K562 (cell line): ENCODE data around the gene EYA3. TPM values are rescaled to one million over a fixed set of nuclear protein-coding genes. Genes with fewer than 3 reads are reported as not detected.

Source experiments
- ATAC-seq: fragments of 200-7000 bp; cut with Tn5 transposase; 3 replicates; pipeline ENCODE4 v1.9.1; 2020; ENCODE audit warnings: moderate library complexity
- BruUV-seq: library from RNA; stranded (reverse); fragments of 400-500 nt; replicated peaks from 2 replicates; lab custom pipeline; 2021; lab: Mats Ljungman, UMichigan
- CTCF ChIA-PET: fragments of 300-600 bp; formaldehyde crosslinking; extraction: SDS; loops from one replicate; lab custom pipeline; 2021; ENCODE audit warnings: low intra/inter-chr PET ratio; lab: Yijun Ruan, JAX
- POLR2A ChIA-PET: fragments of 300-600, 350-650 bp; sonication (Branson Sonifier 250); formaldehyde crosslinking; extraction: SDS; loops from one replicate; lab custom pipeline; 2021; ENCODE audit warnings: antibody characterized with exemption, inconsistent platforms; lab: Yijun Ruan, JAX
- DNase-seq, 4 experiments: peaks; one replicate each; pipeline versions ENCODE4 v3.0.0 to v3.0.0-alpha.2; 2011 to 2018; ENCODE audit warnings: low spot score in 3 of 4, mixed read lengths in 3 of 4; ENCODE audit errors: extremely low read depth in 1 of 4
- FAIRE-seq: peaks from 2 replicates; lab custom pipeline; 2011; peaks lifted over from hg19 to GRCh38; lab: Jason Lieb, UNC
- H2AFZ ChIP-seq: 2 replicates; pipeline ENCODE4 v1.6.0; 2011; ENCODE audit warnings: low read depth, low read length, control low read depth, inconsistent platforms
- H3K27ac ChIP-seq: fragments of 200-600 bp; 3 replicates; pipeline ENCODE4 v1.8.0; 2011; ENCODE audit warnings: low read depth, mild to moderate bottlenecking, control low read depth, inconsistent platforms, low read length, moderate library complexity, mixed read lengths; ENCODE audit errors: extremely low read depth
- H3K27me3 ChIP-seq, 2 experiments: fragments of 300-600 bp in 1 of 2; 2 replicates in 1 of 2; 3 replicates in 1 of 2; pipeline versions ENCODE4 v1.6.0 to v1.8.0; 2011; ENCODE audit warnings: inconsistent platforms in 2 of 2, low read length in 2 of 2, mild to moderate bottlenecking in 1 of 2, mixed read lengths in 1 of 2, moderate library complexity in 1 of 2; ENCODE audit not compliant: control insufficient read depth in 2 of 2, insufficient read depth in 2 of 2
- H3K36me3 ChIP-seq: fragments of 300-600 bp; 3 replicates; pipeline ENCODE4 v1.8.0; 2011; ENCODE audit warnings: mild to moderate bottlenecking, low read length, inconsistent platforms; ENCODE audit not compliant: control insufficient read depth, insufficient read depth
- H3K4me1 ChIP-seq, 2 experiments: fragments of 200-600 bp in 1 of 2; replicated peaks in 1 of 2; 2 replicates in 1 of 2; 3 replicates in 1 of 2; pipeline versions ENCODE4 v1.5.1 to v1.8.0; 2011; ENCODE audit warnings: inconsistent platforms in 2 of 2, low read length in 2 of 2, mild to moderate bottlenecking in 1 of 2, mixed read lengths in 1 of 2, moderate library complexity in 1 of 2; ENCODE audit not compliant: control insufficient read depth in 2 of 2, insufficient read depth in 2 of 2
- H3K4me2 ChIP-seq: 2 replicates; pipeline ENCODE4 v1.6.1; 2011; ENCODE audit warnings: low read length, control low read depth, inconsistent platforms, mixed read lengths; ENCODE audit not compliant: insufficient read depth
- H3K4me3 ChIP-seq: fragments of 200-600 bp; sonication (generic), shearing (Covaris generic); 2 replicates; pipeline ENCODE4 v1.5.1; 2016; ENCODE audit warnings: control low read depth, inconsistent platforms
- H3K79me2 ChIP-seq: fragments of 200-600 bp; 3 replicates; pipeline ENCODE4 v1.8.0; 2011; ENCODE audit warnings: low read length, inconsistent platforms; ENCODE audit not compliant: control insufficient read depth, insufficient read depth
- H3K9ac ChIP-seq, 2 experiments: 2 replicates each; pipeline versions ENCODE4 v1.6.0 to v1.6.1; 2011; ENCODE audit warnings: low read depth in 2 of 2, low read length in 2 of 2, control low read depth in 1 of 2, inconsistent platforms in 1 of 2, mild to moderate bottlenecking in 1 of 2, mixed read lengths in 1 of 2; ENCODE audit not compliant: insufficient read depth in 1 of 2
- H3K9me1 ChIP-seq: one replicate; pipeline ENCODE4 v1.6.0; 2011; ENCODE audit warnings: inconsistent platforms, mild to moderate bottlenecking, low read length, moderate library complexity; ENCODE audit not compliant: control insufficient read depth, insufficient read depth
- H3K9me3 ChIP-seq: replicated peaks from 2 replicates; pipeline ENCODE4 v1.5.1; 2011; ENCODE audit warnings: low read depth, low read length, inconsistent platforms; ENCODE audit not compliant: control insufficient read depth, insufficient read depth
- H4K20me1 ChIP-seq: replicated peaks from 2 replicates; pipeline ENCODE4 v1.6.1; 2011; ENCODE audit warnings: low read length, inconsistent platforms, mixed read lengths; ENCODE audit not compliant: control insufficient read depth, insufficient read depth
- CTCF ChIP-seq, 3 experiments: IDR thresholded peaks in 2 of 3; conservative IDR thresholded peaks in 1 of 3; 2 replicates each; pipeline ENCODE4 v1.5.1; 2011 to 2012; ENCODE audit warnings: low read length in 3 of 3, mild to moderate bottlenecking in 3 of 3, control low read depth in 2 of 3, improper control_type of control experiment in 1 of 3, inconsistent platforms in 1 of 3, low read depth in 1 of 3, mixed read lengths in 1 of 3, moderate library complexity in 1 of 3; ENCODE audit not compliant: insufficient read depth in 2 of 3
- FUS ChIP-seq: fragments of 200-400 bp; formaldehyde crosslinking; optimal IDR thresholded peaks from 2 replicates; pipeline ENCODE3; 2017; ENCODE audit warnings: low read depth, low read length
- RAD21 ChIP-seq, 2 experiments: fragments of 250-450 bp in 1 of 2; fragments of 450-650 bp in 1 of 2; sonication (Bioruptor Pico) in 1 of 2; formaldehyde crosslinking in 1 of 2; IDR thresholded peaks in 1 of 2; conservative IDR thresholded peaks in 1 of 2; 2 replicates each; pipeline versions ENCODE4 v1.4.0 to v1.8.0; 2020 to 2022; ENCODE audit warnings: mild to moderate bottlenecking in 2 of 2, moderate library complexity in 1 of 2
- ZNF224 ChIP-seq: sonication (generic); formaldehyde crosslinking; IDR thresholded peaks from 2 replicates; pipeline ENCODE4 v1.8.0; 2022; ENCODE audit warnings: mild to moderate bottlenecking, missing genetic modification reagents
- WGBS: fragments of 100-300 bp; shearing (Covaris generic); methylation state at CpG from one replicate; pipeline ENCODE4 v1.1.6; 2016; ENCODE audit warnings: low coverage, mixed read lengths; ENCODE audit not compliant: insufficient coverage; ENCODE audit errors: missing lambda C conversion rate; 5-methylcytosine and 5-hydroxymethylcytosine counted together
- in situ Hi-C: fragments of 300-500 bp; cut with MboI; formaldehyde crosslinking; loops from 4 replicates; pipeline ENCODE4 v1.15.0; 2018; ENCODE audit warnings: inconsistent platforms, mixed read lengths
- intact Hi-C: fragments of 100-400 bp; cut with micrococcal nuclease; formaldehyde crosslinking; loops from 2 replicates; pipeline ENCODE4 v1.14.2; 2022
- polyA plus RNA-seq, 8 experiments: library from polyadenylated mRNA; depleted of rRNA in 4 of 8; stranded (reverse) in 5 of 8; unstranded in 3 of 8; fragments of >200 nt; fragmentation: Nextera tagmentation in 2 of 8; fragmentation: Illumina TruSeq in 1 of 8; extraction: Ambion mirVana in 2 of 8; extraction: Trizol in 1 of 8; gene quantifications; 2 replicates each; pipeline versions ENCODE4 v1.2.1 to v1.2.3, GENCODE V29; 2011 to 2014; ENCODE audit warnings: inconsistent platforms in 1 of 8, missing spikeins in 1 of 8
- total RNA-seq, 7 experiments: library from RNA; depleted of rRNA in 6 of 7; stranded (reverse); fragments of >200 nt in 6 of 7; fragmentation: Illumina TruSeq in 2 of 7; extraction: Trizol in 2 of 7; gene quantifications; 2 replicates each; pipeline versions ENCODE4 v1.2.1 to v1.2.3, GENCODE V29; 2011 to 2021; ENCODE audit warnings: low replicate concordance in 1 of 7
- TF ChIP-seq, protein P1 (sequence below), 2 experiments: fragments of 450-650 bp; formaldehyde crosslinking in 1 of 2; IDR thresholded peaks; 2 replicates each; pipeline versions ENCODE4 v1.4.0 to v1.6.1; 2014 to 2020; ENCODE audit warnings: mild to moderate bottlenecking in 2 of 2, borderline replicate concordance in 1 of 2, low read depth in 1 of 2

EYA3 gene
- total and polyA plus RNA-seq, 9 of the 15 experiments (the other 6 are each of a cell fraction or from before 2014, with no cell fraction given) = 21.7 to 64.0 (median 43.6) TPM

DNA sequence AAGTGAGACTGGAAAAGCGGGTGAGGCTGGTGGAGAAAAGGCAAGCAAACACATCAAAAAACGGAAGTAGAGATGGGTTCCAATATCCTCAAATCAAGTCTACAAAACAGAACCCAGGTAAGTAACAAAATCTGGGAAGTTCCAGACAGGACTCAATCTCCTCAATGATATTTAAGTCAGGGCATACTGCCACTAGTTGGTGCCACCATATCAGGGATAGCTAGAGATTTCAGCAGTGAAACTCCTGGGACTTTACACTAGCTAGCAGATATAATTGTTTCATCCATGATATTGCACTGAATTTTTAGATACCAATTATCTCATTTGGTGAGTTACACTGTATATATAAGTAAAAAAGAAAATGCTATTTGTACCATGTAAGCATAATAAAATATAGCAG, 52.0 kb downstream of the EYA3 start:
- no peak for ATAC-seq
- DNase-seq = no peak
- BruUV-seq = no TSS peak
- Histone ChIP-seq H2AFZ (no peak overlapping the region), H3K4me1 (peaks cover 0 to 2% of the 10 kb centered on the region in 2 experiments; a peak in 1 of 5 replicates), H3K9me3 (no peaks in the 10 kb centered on the region), H4K20me1 (no peaks in the 10 kb centered on the region), H3K9me1 (no peaks in the 10 kb centered on the region), H3K9ac (no peak overlapping the region), H3K36me3 (peaks cover 62% of the 10 kb centered on the region), H3K27ac (no peak overlapping the region), H3K4me2 (no peak overlapping the region), H3K79me2 (no peaks in the 10 kb centered on the region), H3K4me3 (no peak overlapping the region), H3K27me3 (no peaks in the 10 kb centered on the region)
- WGBS = 83% methylated on average over 2 of the region's 2 CpGs
- no peak for TF ChIP-seq ZNF224 (CRISPR knock-in tag)
- peak in 1 of 2 experiments; percentile 36; a peak in 2 of 4 replicates for TF ChIP-seq RAD21 (CRISPR knock-in tag; conservative IDR thresholded peaks at IDR 0.05 in 1 of 2, IDR thresholded peaks at IDR 0.05 in 1 of 2)
- TF ChIP-seq, protein P1, sequence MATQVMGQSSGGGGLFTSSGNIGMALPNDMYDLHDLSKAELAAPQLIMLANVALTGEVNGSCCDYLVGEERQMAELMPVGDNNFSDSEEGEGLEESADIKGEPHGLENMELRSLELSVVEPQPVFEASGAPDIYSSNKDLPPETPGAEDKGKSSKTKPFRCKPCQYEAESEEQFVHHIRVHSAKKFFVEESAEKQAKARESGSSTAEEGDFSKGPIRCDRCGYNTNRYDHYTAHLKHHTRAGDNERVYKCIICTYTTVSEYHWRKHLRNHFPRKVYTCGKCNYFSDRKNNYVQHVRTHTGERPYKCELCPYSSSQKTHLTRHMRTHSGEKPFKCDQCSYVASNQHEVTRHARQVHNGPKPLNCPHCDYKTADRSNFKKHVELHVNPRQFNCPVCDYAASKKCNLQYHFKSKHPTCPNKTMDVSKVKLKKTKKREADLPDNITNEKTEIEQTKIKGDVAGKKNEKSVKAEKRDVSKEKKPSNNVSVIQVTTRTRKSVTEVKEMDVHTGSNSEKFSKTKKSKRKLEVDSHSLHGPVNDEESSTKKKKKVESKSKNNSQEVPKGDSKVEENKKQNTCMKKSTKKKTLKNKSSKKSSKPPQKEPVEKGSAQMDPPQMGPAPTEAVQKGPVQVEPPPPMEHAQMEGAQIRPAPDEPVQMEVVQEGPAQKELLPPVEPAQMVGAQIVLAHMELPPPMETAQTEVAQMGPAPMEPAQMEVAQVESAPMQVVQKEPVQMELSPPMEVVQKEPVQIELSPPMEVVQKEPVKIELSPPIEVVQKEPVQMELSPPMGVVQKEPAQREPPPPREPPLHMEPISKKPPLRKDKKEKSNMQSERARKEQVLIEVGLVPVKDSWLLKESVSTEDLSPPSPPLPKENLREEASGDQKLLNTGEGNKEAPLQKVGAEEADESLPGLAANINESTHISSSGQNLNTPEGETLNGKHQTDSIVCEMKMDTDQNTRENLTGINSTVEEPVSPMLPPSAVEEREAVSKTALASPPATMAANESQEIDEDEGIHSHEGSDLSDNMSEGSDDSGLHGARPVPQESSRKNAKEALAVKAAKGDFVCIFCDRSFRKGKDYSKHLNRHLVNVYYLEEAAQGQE (IDR thresholded peaks at IDR 0.05; ENCODE audit: borderline replicate concordance) = peak; percentile 23; the same call in 1 of the 2 replicates
- TF ChIP-seq, protein P1 (CRISPR knock-in tag; IDR thresholded peaks at IDR 0.05; ENCODE audit: low read depth) = no peak
- peak in 1 of 3 experiments; percentile 43; a peak in 2 of 6 replicates for TF ChIP-seq CTCF (IDR thresholded peaks at IDR 0.05 in 2 of 3, conservative IDR thresholded peaks at IDR 0.05 in 1 of 3; ENCODE audit: insufficient read depth in 2 of 3, low read depth in 1 of 3, low read length in 3 of 3)
- TF ChIP-seq FUS = no peak
- CTCF ChIA-PET = interaction anchor here (0.6 to 1.0 kb wide), 3 partner anchors 60 to 173 kb away, joined by 3 to 4 read pairs (median 3); no protein-coding TSS in a partner anchor
- FAIRE-seq = no peak
- POLR2A ChIA-PET = interaction anchor here (0.5 to 1.1 kb wide), 3 partner anchors 10 to 227 kb away, joined by 3 read pairs; no protein-coding TSS in a partner anchor
- intact Hi-C loops = loop anchor here (5.0 kb wide), 1 partner anchor 51 kb away; the partner anchor contains the start of gene EYA3
- in situ Hi-C loops = no loop called here
